K562 (cell line): Measurements from ENCODE around the gene STX7. TPM values are rescaled to one million over a fixed set of nuclear protein-coding genes. Genes with fewer than 3 reads are reported as not detected.

Source experiments
- ATAC-seq: fragments of 200-7000 bp; cut with Tn5 transposase; 3 replicates; pipeline ENCODE4 v1.9.1; 2020; ENCODE audit warnings: moderate library complexity
- BruUV-seq: library from RNA; stranded (reverse); fragments of 400-500 nt; replicated peaks from 2 replicates; lab custom pipeline; 2021; lab: Mats Ljungman, UMichigan
- CTCF ChIA-PET: fragments of 300-600 bp; formaldehyde crosslinking; extraction: SDS; loops from one replicate; lab custom pipeline; 2021; ENCODE audit warnings: low intra/inter-chr PET ratio; lab: Yijun Ruan, JAX
- POLR2A ChIA-PET: fragments of 300-600, 350-650 bp; sonication (Branson Sonifier 250); formaldehyde crosslinking; extraction: SDS; loops from one replicate; lab custom pipeline; 2021; ENCODE audit warnings: antibody characterized with exemption, inconsistent platforms; lab: Yijun Ruan, JAX
- DNase-seq, 4 experiments: peaks; one replicate each; pipeline versions ENCODE4 v3.0.0 to v3.0.0-alpha.2; 2011 to 2018; ENCODE audit warnings: low spot score in 3 of 4, mixed read lengths in 3 of 4; ENCODE audit errors: extremely low read depth in 1 of 4
- FAIRE-seq: peaks from 2 replicates; lab custom pipeline; 2011; peaks lifted over from hg19 to GRCh38; lab: Jason Lieb, UNC
- H2AFZ ChIP-seq: 2 replicates; pipeline ENCODE4 v1.6.0; 2011; ENCODE audit warnings: low read depth, low read length, control low read depth, inconsistent platforms
- H3K27ac ChIP-seq: fragments of 200-600 bp; 3 replicates; pipeline ENCODE4 v1.8.0; 2011; ENCODE audit warnings: low read depth, mild to moderate bottlenecking, control low read depth, inconsistent platforms, low read length, moderate library complexity, mixed read lengths; ENCODE audit errors: extremely low read depth
- H3K27me3 ChIP-seq, 2 experiments: fragments of 300-600 bp in 1 of 2; 2 replicates in 1 of 2; 3 replicates in 1 of 2; pipeline versions ENCODE4 v1.6.0 to v1.8.0; 2011; ENCODE audit warnings: inconsistent platforms in 2 of 2, low read length in 2 of 2, mild to moderate bottlenecking in 1 of 2, mixed read lengths in 1 of 2, moderate library complexity in 1 of 2; ENCODE audit not compliant: control insufficient read depth in 2 of 2, insufficient read depth in 2 of 2
- H3K36me3 ChIP-seq: fragments of 300-600 bp; 3 replicates; pipeline ENCODE4 v1.8.0; 2011; ENCODE audit warnings: mild to moderate bottlenecking, low read length, inconsistent platforms; ENCODE audit not compliant: control insufficient read depth, insufficient read depth
- H3K4me1 ChIP-seq, 2 experiments: fragments of 200-600 bp in 1 of 2; replicated peaks in 1 of 2; 2 replicates in 1 of 2; 3 replicates in 1 of 2; pipeline versions ENCODE4 v1.5.1 to v1.8.0; 2011; ENCODE audit warnings: inconsistent platforms in 2 of 2, low read length in 2 of 2, mild to moderate bottlenecking in 1 of 2, mixed read lengths in 1 of 2, moderate library complexity in 1 of 2; ENCODE audit not compliant: control insufficient read depth in 2 of 2, insufficient read depth in 2 of 2
- H3K4me2 ChIP-seq: 2 replicates; pipeline ENCODE4 v1.6.1; 2011; ENCODE audit warnings: low read length, control low read depth, inconsistent platforms, mixed read lengths; ENCODE audit not compliant: insufficient read depth
- H3K4me3 ChIP-seq: fragments of 200-600 bp; sonication (generic), shearing (Covaris generic); 2 replicates; pipeline ENCODE4 v1.5.1; 2016; ENCODE audit warnings: control low read depth, inconsistent platforms
- H3K79me2 ChIP-seq: fragments of 200-600 bp; 3 replicates; pipeline ENCODE4 v1.8.0; 2011; ENCODE audit warnings: low read length, inconsistent platforms; ENCODE audit not compliant: control insufficient read depth, insufficient read depth
- H3K9ac ChIP-seq, 2 experiments: 2 replicates each; pipeline versions ENCODE4 v1.6.0 to v1.6.1; 2011; ENCODE audit warnings: low read depth in 2 of 2, low read length in 2 of 2, control low read depth in 1 of 2, inconsistent platforms in 1 of 2, mild to moderate bottlenecking in 1 of 2, mixed read lengths in 1 of 2; ENCODE audit not compliant: insufficient read depth in 1 of 2
- H3K9me1 ChIP-seq: one replicate; pipeline ENCODE4 v1.6.0; 2011; ENCODE audit warnings: inconsistent platforms, mild to moderate bottlenecking, low read length, moderate library complexity; ENCODE audit not compliant: control insufficient read depth, insufficient read depth
- H3K9me3 ChIP-seq: replicated peaks from 2 replicates; pipeline ENCODE4 v1.5.1; 2011; ENCODE audit warnings: low read depth, low read length, inconsistent platforms; ENCODE audit not compliant: control insufficient read depth, insufficient read depth
- H4K20me1 ChIP-seq: replicated peaks from 2 replicates; pipeline ENCODE4 v1.6.1; 2011; ENCODE audit warnings: low read length, inconsistent platforms, mixed read lengths; ENCODE audit not compliant: control insufficient read depth, insufficient read depth
- EWSR1 ChIP-seq: fragments of 450-650 bp; IDR thresholded peaks from 2 replicates; pipeline ENCODE4 v1.6.1; 2018; ENCODE audit warnings: borderline replicate concordance, mild to moderate bottlenecking, low read depth, moderate library complexity; ENCODE audit not compliant: partially characterized antibody
- GABPB2 ChIP-seq: fragments of 250-450 bp; sonication (Bioruptor Pico); conservative IDR thresholded peaks from 2 replicates; pipeline ENCODE4 v1.5.1; 2021; ENCODE audit warnings: mild to moderate bottlenecking
- HNRNPL ChIP-seq: fragments of 200-400 bp; formaldehyde crosslinking; IDR thresholded peaks from 2 replicates; pipeline ENCODE4 v1.6.1; 2017; ENCODE audit warnings: low read depth, mild to moderate bottlenecking, low read length
- NFE2 ChIP-seq: IDR thresholded peaks from 2 replicates; pipeline ENCODE4 v1.6.1; 2014; ENCODE audit warnings: antibody characterized with exemption, low read depth
- NR0B1 ChIP-seq: fragments of 450-650 bp; IDR thresholded peaks from one replicate; pipeline ENCODE4 v1.6.1; 2018; ENCODE audit warnings: mild to moderate bottlenecking, moderate library complexity; ENCODE audit not compliant: partially characterized antibody
- PREB ChIP-seq: sonication (generic); formaldehyde crosslinking; IDR thresholded peaks from 2 replicates; pipeline ENCODE4 v1.8.1; 2023; ENCODE audit warnings: mild to moderate bottlenecking, missing genetic modification reagents
- SETDB1 ChIP-seq: IDR thresholded peaks from one replicate; pipeline ENCODE4 v1.6.1; 2012; ENCODE audit warnings: low read length, control low read depth, inconsistent platforms
- USF1 ChIP-seq: sonication (generic); formaldehyde crosslinking; IDR thresholded peaks from 2 replicates; pipeline ENCODE4 v1.9.0; 2022; ENCODE audit warnings: mild to moderate bottlenecking, missing genetic modification reagents
- YBX1 ChIP-seq: fragments of 450-650 bp; IDR thresholded peaks from 2 replicates; pipeline ENCODE4 v1.7.1; 2016; ENCODE audit warnings: mild to moderate bottlenecking
- ZFX ChIP-seq: sonication (generic); formaldehyde crosslinking; IDR thresholded peaks from 2 replicates; pipeline ENCODE4 v1.8.0; 2022; ENCODE audit warnings: mild to moderate bottlenecking, missing genetic modification reagents, moderate library complexity
- ZNF121 ChIP-seq: sonication (generic); formaldehyde crosslinking; conservative IDR thresholded peaks from 2 replicates; pipeline ENCODE4 v1.8.0; 2022; ENCODE audit warnings: missing genetic modification reagents
- WGBS: fragments of 100-300 bp; shearing (Covaris generic); methylation state at CpG from one replicate; pipeline ENCODE4 v1.1.6; 2016; ENCODE audit warnings: low coverage, mixed read lengths; ENCODE audit not compliant: insufficient coverage; ENCODE audit errors: missing lambda C conversion rate; 5-methylcytosine and 5-hydroxymethylcytosine counted together
- in situ Hi-C: fragments of 300-500 bp; cut with MboI; formaldehyde crosslinking; loops from 4 replicates; pipeline ENCODE4 v1.15.0; 2018; ENCODE audit warnings: inconsistent platforms, mixed read lengths
- intact Hi-C: fragments of 100-400 bp; cut with micrococcal nuclease; formaldehyde crosslinking; loops from 2 replicates; pipeline ENCODE4 v1.14.2; 2022
- polyA plus RNA-seq, 8 experiments: library from polyadenylated mRNA; depleted of rRNA in 4 of 8; stranded (reverse) in 5 of 8; unstranded in 3 of 8; fragments of >200 nt; fragmentation: Nextera tagmentation in 2 of 8; fragmentation: Illumina TruSeq in 1 of 8; extraction: Ambion mirVana in 2 of 8; extraction: Trizol in 1 of 8; gene quantifications; 2 replicates each; pipeline versions ENCODE4 v1.2.1 to v1.2.3, GENCODE V29; 2011 to 2014; ENCODE audit warnings: inconsistent platforms in 1 of 8, missing spikeins in 1 of 8
- total RNA-seq, 7 experiments: library from RNA; depleted of rRNA in 6 of 7; stranded (reverse); fragments of >200 nt in 6 of 7; fragmentation: Illumina TruSeq in 2 of 7; extraction: Trizol in 2 of 7; gene quantifications; 2 replicates each; pipeline versions ENCODE4 v1.2.1 to v1.2.3, GENCODE V29; 2011 to 2021; ENCODE audit warnings: low replicate concordance in 1 of 7

The STX7 gene
- total and polyA plus RNA-seq, 9 of the 15 experiments (the other 6 are each of a cell fraction or from before 2014, with no cell fraction given): 13.0 to 34.4 (median 25.3) TPM

- Histone ChIP-seq H3K4me3 (no peak overlapping the region), H2AFZ (no peak overlapping the region), H4K20me1 (0 out of 2 replicates have a peak, but pooled peaks cover 5% of the 10 kb centered on the region), H3K9me1 (no peaks in the 10 kb centered on the region), H3K9me3 (no peaks in the 10 kb centered on the region), H3K4me1 (no peaks in the 10 kb centered on the region), H3K27ac (no peak overlapping the region), H3K9ac (no peak overlapping the region), H3K27me3 (no peaks in the 10 kb centered on the region)
- 50% methylated on average over 4 of the region's 4 CpGs for WGBS
- ATAC-seq: peak; percentile 54
- POLR2A ChIA-PET: interaction anchor here (1.0 to 1.2 kb wide), 2 partner anchors 10 to 19 kb away, joined by 3 read pairs; no protein-coding TSS in a partner anchor
- DNase-seq: no peak
- FAIRE-seq: no peak
- CTCF ChIA-PET: interaction anchor here (2.1 to 5.1 kb wide), 2 partner anchors 184 to 205 kb away, joined by 21 to 42 read pairs; no protein-coding TSS in a partner anchor
- in situ Hi-C loops: loop anchor here (5.0 to 10.0 kb wide), 3 partner anchors 180 to 567 kb away; no protein-coding TSS in a partner anchor
- TF ChIP-seq ZNF121 (CRISPR knock-in tag) (no peak), NFE2 (no peak), SETDB1 (no peak), ZFX (CRISPR knock-in tag) (no peak), EWSR1 (no peak), YBX1 (no peak), HNRNPL (no peak), GABPB2 (CRISPR knock-in tag) (no peak), PREB (CRISPR knock-in tag) (no peak), NR0B1 (no peak), USF1 (no peak)
- TF ChIP-seq, all 486 proteins: peak for 0
- BruUV-seq: no TSS peak
- intact Hi-C loops: loop anchor here (1.0 to 10.0 kb wide), 4 partner anchors 87 to 560 kb away; no protein-coding TSS in a partner anchor
- Histone ChIP-seq H3K36me3 (no peaks in the 10 kb centered on the region; the same call in 1 of the 3 replicates), H3K79me2 (peaks cover 5% of the 10 kb centered on the region; the same call in 1 of the 3 replicates), H3K4me2 (no peak overlapping the region)
Measured at GRCh38 chr6:132484680-132485018, 28.3 kb downstream of the STX7 start.
